ENCODE measurements around the gene GRAMD1B.

GRCh38 chr11:123568367-123568870 is 138.3 kb downstream of the GRAMD1B start:
- no peak for TF ChIP-seq CTCF (IDR thresholded peaks at IDR 0.05)
- TF ChIP-seq POLR2AphosphoS5 (IDR thresholded peaks at IDR 0.05): no peak
- no peak for TF ChIP-seq POLR2A (IDR thresholded peaks at IDR 0.05)

All from suprapubic skin (tissue), 4 donors.